Hindlimb muscle (tissue), 1 donor: ENCODE data around the gene STX4. TPM values are rescaled to one million over a fixed set of nuclear protein-coding genes. Genes with fewer than 3 reads are reported as not detected.

ENCODE experiments used
- DNase-seq: peaks from one replicate; pipeline ENCODE4 v3.0.0-alpha.2; 2013
- polyA plus RNA-seq: library from polyadenylated mRNA; unstranded; fragments of 120-200 nt; gene quantifications from one replicate; pipeline ENCODE4 v1.2.1, GENCODE V29; 2013; ENCODE audit not compliant: insufficient read length

The STX4 gene
- polyA plus RNA-seq, 1 donor = 48.7 TPM

- no peak for DNase-seq
Observed at GRCh38 chr16:31022544-31023251, 10.7 kb upstream of the STX4 start.

- no peak for DNase-seq
Observed at GRCh38 chr16:31023252-31023602, 10.1 kb upstream of the STX4 start.

- no peak for DNase-seq
Observed at GRCh38 chr16:31023627-31024226, 9.6 kb upstream of the STX4 start.

- no peak for DNase-seq
Observed at GRCh38 chr16:31025339-31025738, 8.0 kb upstream of the STX4 start.

GRCh38 chr16:31029272-31029671 is 4.1 kb upstream of the STX4 start:
- DNase-seq = no peak

- no peak for DNase-seq
Observed at GRCh38 chr16:31031276-31031675, 2.1 kb upstream of the STX4 start.

GRCh38 chr16:31033709-31034492 is 543 bp downstream of the STX4 start:
- peak; percentile 90 for DNase-seq

GRCh38 chr16:31036691-31037090 is 3.3 kb downstream of the STX4 start:
- no peak for DNase-seq

GRCh38 chr16:31038993-31039392 is 5.6 kb downstream of the STX4 start:
- no peak for DNase-seq

GRCh38 chr16:31042866-31043265 is 9.5 kb downstream of the STX4 start:
- no peak for DNase-seq

- no peak for DNase-seq
Observed at GRCh38 chr16:31043352-31043751, 10.0 kb downstream of the STX4 start.

GRCh38 chr16:31043898-31044481 is 10.6 kb downstream of the STX4 start:
- no peak for DNase-seq

GRCh38 chr16:31050280-31051030 is 17.1 kb downstream of the STX4 start:
- no peak for DNase-seq

GRCh38 chr16:31052114-31052513 is 18.8 kb downstream of the STX4 start:
- no peak for DNase-seq

- DNase-seq = no peak
Observed at GRCh38 chr16:31055613-31056012, 22.3 kb downstream of the STX4 start.

GRCh38 chr16:31061126-31061812 is 27.9 kb downstream of the STX4 start:
- no peak for DNase-seq

- DNase-seq = no peak
Observed at GRCh38 chr16:31061813-31062440, 28.6 kb downstream of the STX4 start.

- DNase-seq = no peak
Observed at GRCh38 chr16:31063495-31063842, 30.1 kb downstream of the STX4 start.

GRCh38 chr16:31063843-31064611 is 30.7 kb downstream of the STX4 start:
- DNase-seq = no peak

- DNase-seq = peak; percentile 89
Observed at GRCh38 chr16:31064882-31065461, 31.6 kb downstream of the STX4 start.
